Astrocyte of the spinal cord (primary cell): ENCODE measurements around the gene EEPD1.

Source experiments
- DNase-seq: peaks from one replicate; pipeline ENCODE4 v3.0.0; 2011; ENCODE audit warnings: low read depth, low spot score
- H3K4me3 ChIP-seq: 2 replicates; pipeline ENCODE4 v1.5.1; 2011; ENCODE audit warnings: low read depth, mild to moderate bottlenecking, low read length, moderate library complexity
- CTCF ChIP-seq: IDR thresholded peaks from 2 replicates; pipeline ENCODE4 v1.5.1; 2012; ENCODE audit warnings: low read depth, mild to moderate bottlenecking, low read length, inconsistent platforms
- in situ Hi-C: cut with HindIII; loops from 2 replicates; pipeline ENCODE4 v1.10.0; 2017; ENCODE audit warnings: low sequenced_read_pairs

Gene EEPD1

DNA sequence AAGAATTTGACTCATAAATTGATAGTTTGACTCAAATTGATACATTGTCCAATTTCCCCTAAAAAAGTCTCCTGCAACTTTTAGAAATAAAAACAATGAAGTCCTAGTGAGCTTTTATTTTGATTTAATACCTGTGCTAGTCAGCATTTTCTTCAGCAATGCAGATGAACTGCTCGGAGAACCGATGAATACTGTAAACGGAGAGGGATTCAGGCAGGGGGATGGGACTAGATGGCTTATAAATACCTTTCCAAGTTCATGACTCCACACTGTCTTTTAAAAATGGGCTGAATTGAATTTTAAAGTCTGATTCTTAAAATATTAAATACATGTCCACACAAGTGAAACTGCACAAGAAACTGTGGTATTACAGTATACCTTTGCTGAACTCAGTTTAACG, 12.7 kb downstream of the EEPD1 start:
- DNase-seq = no peak
- TF ChIP-seq CTCF = no peak
- in situ Hi-C loops = no loop called here
- no peak overlapping the region for H3K4me3 ChIP-seq

DNA sequence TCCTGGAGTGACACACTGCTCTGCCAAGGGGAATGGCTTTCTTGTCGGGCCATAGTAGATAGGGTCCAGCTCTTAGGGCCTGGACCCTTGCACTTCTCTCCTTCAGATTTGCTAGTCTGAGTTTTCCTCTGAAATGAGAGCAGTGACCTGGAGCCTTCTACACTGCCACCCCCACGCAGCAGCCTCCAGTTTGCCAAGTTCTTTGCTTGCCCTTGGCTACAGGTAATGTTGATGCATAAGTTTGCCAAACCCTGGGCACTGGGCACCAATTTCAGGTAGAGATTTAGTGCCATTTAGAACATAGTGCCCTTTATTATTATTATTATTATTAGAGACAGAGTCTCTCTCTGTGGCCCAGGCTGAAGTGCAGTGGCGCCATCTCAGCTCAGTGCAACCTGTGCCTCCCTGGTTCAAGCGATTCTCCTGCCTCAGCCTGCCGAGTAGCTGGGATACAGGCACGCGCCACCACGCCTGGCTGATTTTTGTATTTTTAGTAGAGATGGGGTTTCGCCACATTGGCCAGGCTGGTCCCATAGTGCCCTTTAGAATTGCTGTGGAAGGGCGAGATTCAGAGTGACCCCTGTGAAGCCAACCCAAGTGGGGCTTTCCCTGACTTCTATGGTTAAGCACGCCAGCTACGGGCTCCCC, 14.5 kb downstream of the EEPD1 start:
- H3K4me3 ChIP-seq = no peak overlapping the region
- no peak for DNase-seq
- in situ Hi-C loops = no loop called here
- no peak for TF ChIP-seq CTCF

DNA sequence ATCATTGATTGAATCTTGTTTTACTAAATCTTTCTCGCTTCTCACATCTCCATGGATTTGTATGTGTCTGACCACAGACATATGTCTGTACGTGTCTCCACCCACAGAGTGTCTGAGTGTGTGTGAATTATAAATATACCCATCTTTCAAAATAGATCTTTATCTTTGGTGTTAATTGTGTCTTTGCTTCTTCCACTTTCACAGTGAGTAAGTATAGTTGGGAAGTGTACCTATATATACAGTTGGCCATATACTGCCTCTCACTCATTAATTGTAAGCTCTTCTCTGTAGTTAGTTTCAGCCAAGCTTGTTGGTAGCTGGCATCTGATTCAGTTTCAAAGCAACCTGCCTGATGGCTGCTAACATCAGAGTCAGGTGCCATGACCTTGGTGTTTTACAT, 18.4 kb downstream of the EEPD1 start:
- in situ Hi-C loops = no loop called here
- TF ChIP-seq CTCF = no peak
- DNase-seq = no peak
- no peak overlapping the region for H3K4me3 ChIP-seq

DNA sequence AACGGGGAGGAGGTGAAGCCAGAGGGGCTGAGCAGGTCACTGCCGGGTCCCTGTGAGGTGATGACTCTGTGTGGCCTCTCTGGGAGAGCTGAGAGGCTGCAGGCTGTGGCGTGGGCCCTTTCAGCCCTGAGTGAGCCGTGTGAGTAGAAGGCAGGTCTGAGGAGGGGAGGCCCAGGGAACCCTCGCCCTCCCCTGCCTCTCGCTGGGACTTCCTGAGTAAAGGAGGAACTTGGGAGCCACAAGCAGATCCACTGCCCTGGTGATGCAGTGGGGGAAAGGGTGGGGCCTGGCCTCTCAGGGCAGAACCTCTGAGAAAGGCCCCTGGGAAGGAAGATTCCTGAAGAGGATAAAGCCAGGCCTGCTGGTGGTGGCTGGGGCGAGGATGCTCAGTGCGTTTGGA, 22.8 kb downstream of the EEPD1 start:
- no peak for DNase-seq
- no peak for TF ChIP-seq CTCF
- in situ Hi-C loops = no loop called here
- no peak overlapping the region for H3K4me3 ChIP-seq

- TF ChIP-seq CTCF = no peak
- DNase-seq = no peak
- no peak overlapping the region for H3K4me3 ChIP-seq
- in situ Hi-C loops = no loop called here
Observed at GRCh38 chr7:36176697-36177096, 23.6 kb downstream of the EEPD1 start.

- in situ Hi-C loops = no loop called here
- H3K4me3 ChIP-seq = no peak overlapping the region
- TF ChIP-seq CTCF = no peak
- no peak for DNase-seq
Observed at GRCh38 chr7:36180121-36180520, 27.1 kb downstream of the EEPD1 start.

- no peak overlapping the region for H3K4me3 ChIP-seq
- DNase-seq = no peak
- in situ Hi-C loops = no loop called here
- no peak for TF ChIP-seq CTCF
Observed at GRCh38 chr7:36181668-36182067, 28.6 kb downstream of the EEPD1 start.
